ENCODE data around the gene GPATCH4.
"Not testable (repeated sequence)": the region's sequence is repeated elsewhere in the genome, so short reads cannot be mapped to it uniquely, and the experiment has no call there.

Gene GPATCH4

DNA sequence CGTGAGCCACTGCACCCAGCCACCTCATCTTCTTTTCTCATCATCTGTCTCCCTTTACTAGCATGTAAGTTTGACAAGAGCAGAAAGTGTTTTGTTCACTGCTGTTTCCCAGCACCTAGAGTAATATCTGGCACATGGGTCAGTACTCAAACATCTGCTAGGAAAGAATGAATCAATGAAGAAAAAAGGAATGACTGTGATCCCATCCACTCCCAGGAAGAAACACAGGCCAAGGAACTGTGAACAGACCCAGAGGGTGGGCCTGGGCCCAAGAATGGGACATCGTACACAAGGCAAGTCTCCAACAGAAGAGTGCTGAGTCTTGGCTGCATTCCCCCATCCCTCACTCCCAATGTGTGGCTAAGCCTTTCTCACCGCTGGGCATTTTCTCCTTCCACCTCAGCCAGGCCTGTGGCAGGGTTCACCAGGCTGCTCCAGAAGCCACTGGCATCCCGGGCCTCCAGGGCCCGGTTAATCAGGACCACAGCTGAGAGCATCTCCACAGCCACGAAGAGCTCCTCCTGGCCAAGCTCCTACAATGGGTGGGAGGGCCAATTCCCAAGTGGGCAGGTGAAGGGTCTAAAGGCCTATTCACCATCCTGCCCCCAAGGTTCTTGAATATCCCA, 47.3 kb downstream of the GPATCH4 start:
- no peak overlapping the region for H3K4me3 ChIP-seq (ENCODE audit: control insufficient read depth in 1 of 7, extremely low read depth in 1 of 7, insufficient read depth in 4 of 7, low read depth in 2 of 7, low read length in 6 of 7)
- no peak for DNase-seq
- H3K4me1 ChIP-seq (ENCODE audit: control extremely low read depth in 1 of 4, control insufficient read depth in 4 of 4, insufficient read depth in 4 of 4, low read length in 3 of 4): peaks cover 0 to 19% (median 5%) of the 10 kb centered on the region in 4 experiments
- H3K27ac ChIP-seq (ENCODE audit: insufficient read depth in 1 of 2, low read depth in 1 of 2, low read length in 2 of 2, poor library complexity in 1 of 2, severe bottlenecking in 2 of 2): no peak overlapping the region
- ChIA-PET POLR2A (interaction anchor here (0.8 kb wide), 1 partner anchor 73 kb away, joined by 3 read pairs; no protein-coding TSS in a partner anchor), CTCF (interaction anchor here (1.0 to 1.6 kb wide), 5 partner anchors 10 to 67 kb away, joined by 3 to 7 read pairs (median 4); partner anchors contain the start of gene MEF2D)
- WGBS (ENCODE audit: insufficient coverage): 100% methylated on average over 3 of the region's 6 CpGs
- peaks cover 6 to 44% (median 29%) of the 10 kb centered on the region in 4 experiments for H3K36me3 ChIP-seq (ENCODE audit: control insufficient read depth in 4 of 4, insufficient read depth in 4 of 4, low read length in 3 of 4)
- no peaks in the 10 kb centered on the region for H3K27me3 ChIP-seq (replicated peaks in 2 of 5; ENCODE audit: control insufficient read depth in 4 of 5, insufficient read depth in 5 of 5, low read length in 4 of 5)
- H3K9me3 ChIP-seq (ENCODE audit: control extremely low read depth in 1 of 5, control insufficient read depth in 4 of 5, insufficient read depth in 2 of 5, low read depth in 1 of 5, low read length in 4 of 5): no peaks in the 10 kb centered on the region

DNA sequence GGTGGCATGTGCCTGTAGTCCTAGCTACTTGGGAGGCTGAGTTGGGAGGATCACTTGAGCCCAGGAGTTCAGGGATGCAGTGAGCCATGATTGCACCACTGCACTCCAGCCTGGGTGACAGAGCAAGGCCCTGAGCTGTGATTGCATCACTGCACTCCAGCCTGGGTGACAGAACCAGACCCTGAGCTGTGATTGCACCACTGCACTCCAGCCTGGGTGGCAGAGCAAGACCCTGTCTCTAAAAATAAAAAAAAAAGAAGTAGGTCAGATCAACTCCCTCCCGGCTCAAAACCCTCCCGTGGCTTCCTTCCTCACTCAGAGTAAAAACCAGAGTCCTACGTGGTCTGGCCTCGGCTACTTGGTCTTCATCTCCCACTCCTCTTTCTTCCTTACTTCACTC, 48.3 kb downstream of the GPATCH4 start:
- WGBS (ENCODE audit: insufficient coverage): 0% methylated on average over 4 of the region's 4 CpGs

DNA sequence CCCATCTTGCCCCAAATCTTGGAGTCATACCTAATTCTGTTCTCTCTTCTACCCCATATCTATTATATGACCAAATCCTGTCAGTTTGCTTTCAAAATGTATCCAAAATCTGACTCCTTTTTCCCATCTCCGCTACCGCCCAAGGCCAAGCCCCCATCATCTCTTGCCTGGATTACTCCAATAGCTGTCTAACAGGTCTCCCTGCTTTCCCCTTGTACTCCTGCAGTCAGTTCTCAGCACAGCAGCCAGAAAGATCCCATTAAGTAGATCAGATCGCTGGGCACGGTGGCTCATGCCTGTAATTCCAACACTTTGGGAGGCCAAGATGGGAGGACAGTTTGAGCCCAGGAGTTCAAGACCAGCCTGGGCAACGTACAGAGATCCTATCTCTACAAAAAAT, 48.8 kb downstream of the GPATCH4 start:
- WGBS (ENCODE audit: insufficient coverage): 76% methylated on average over 5 of the region's 5 CpGs
- Histone ChIP-seq H3K4me3 (ENCODE audit: control insufficient read depth in 1 of 7, extremely low read depth in 1 of 7, insufficient read depth in 4 of 7, low read depth in 2 of 7, low read length in 6 of 7) (no peak overlapping the region), H3K27ac (ENCODE audit: insufficient read depth in 1 of 2, low read depth in 1 of 2, low read length in 2 of 2, poor library complexity in 1 of 2, severe bottlenecking in 2 of 2) (no peak overlapping the region), H3K9me3 (ENCODE audit: control extremely low read depth in 1 of 5, control insufficient read depth in 4 of 5, insufficient read depth in 2 of 5, low read depth in 1 of 5, low read length in 4 of 5) (no peaks in the 10 kb centered on the region), H3K36me3 (ENCODE audit: control insufficient read depth in 4 of 4, insufficient read depth in 4 of 4, low read length in 3 of 4) (peaks cover 10 to 57% (median 38%) of the 10 kb centered on the region in 4 experiments), H3K27me3 (replicated peaks in 2 of 5; ENCODE audit: control insufficient read depth in 4 of 5, insufficient read depth in 5 of 5, low read length in 4 of 5) (no peaks in the 10 kb centered on the region), H3K4me1 (ENCODE audit: control extremely low read depth in 1 of 4, control insufficient read depth in 4 of 4, insufficient read depth in 4 of 4, low read length in 3 of 4) (peaks cover 0 to 19% (median 5%) of the 10 kb centered on the region in 4 experiments)
- ChIA-PET CTCF (interaction anchor here (1.3 to 1.6 kb wide), 3 partner anchors 28 to 67 kb away, joined by 4 to 5 read pairs (median 5); partner anchors contain the start of gene MEF2D), POLR2A (no interaction called here)
- DNase-seq: no peak

More for the DNA sequence above, 48.3 kb downstream of the GPATCH4 start:
- H3K27me3 ChIP-seq (replicated peaks in 2 of 5; ENCODE audit: control insufficient read depth in 4 of 5, insufficient read depth in 5 of 5, low read length in 4 of 5); H3K4me3 ChIP-seq (ENCODE audit: control insufficient read depth in 1 of 7, extremely low read depth in 1 of 7, insufficient read depth in 4 of 7, low read depth in 2 of 7, low read length in 6 of 7); H3K9me3 ChIP-seq (ENCODE audit: control extremely low read depth in 1 of 5, control insufficient read depth in 4 of 5, insufficient read depth in 2 of 5, low read depth in 1 of 5, low read length in 4 of 5); H3K27ac ChIP-seq (ENCODE audit: insufficient read depth in 1 of 2, low read depth in 1 of 2, low read length in 2 of 2, poor library complexity in 1 of 2, severe bottlenecking in 2 of 2); POLR2A ChIA-PET: not testable (repeated sequence)
- peak; percentile 1 to 42 (median 36) for DNase-seq
- peaks cover 9 to 53% (median 34%) of the 10 kb centered on the region in 4 experiments for H3K36me3 ChIP-seq (ENCODE audit: control insufficient read depth in 4 of 4, insufficient read depth in 4 of 4, low read length in 3 of 4)
- H3K4me1 ChIP-seq (ENCODE audit: control extremely low read depth in 1 of 4, control insufficient read depth in 4 of 4, insufficient read depth in 4 of 4, low read length in 3 of 4): peaks cover 0 to 19% (median 5%) of the 10 kb centered on the region in 4 experiments
- CTCF ChIA-PET: interaction anchor here (1.6 kb wide), 1 partner anchor 67 kb away, joined by 5 read pairs; no protein-coding TSS in a partner anchor

DNA sequence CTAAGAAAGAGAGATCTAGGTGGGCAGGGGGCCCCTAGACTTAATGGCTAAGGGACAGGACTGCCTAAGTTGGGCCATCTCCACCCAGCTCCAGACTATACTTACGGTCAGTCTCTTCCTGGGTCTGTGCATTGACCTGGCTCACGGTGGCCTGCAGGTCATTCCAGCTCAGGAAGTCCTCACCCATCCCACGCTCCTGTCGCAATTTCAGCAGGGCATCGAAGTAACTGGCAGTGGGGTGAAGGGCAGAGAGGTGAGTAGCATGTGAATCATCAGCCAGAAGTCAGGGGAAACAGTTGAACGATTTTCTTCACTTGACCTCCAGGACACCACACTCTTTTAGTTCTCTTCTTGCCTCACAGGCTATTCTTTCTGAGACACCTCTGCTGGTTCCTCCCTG, 49.4 kb downstream of the GPATCH4 start:
- Histone ChIP-seq H3K4me3 (ENCODE audit: control insufficient read depth in 1 of 7, extremely low read depth in 1 of 7, insufficient read depth in 4 of 7, low read depth in 2 of 7, low read length in 6 of 7) (no peak overlapping the region), H3K36me3 (ENCODE audit: control insufficient read depth in 4 of 4, insufficient read depth in 4 of 4, low read length in 3 of 4) (peaks cover 11 to 61% (median 41%) of the 10 kb centered on the region in 4 experiments), H3K27me3 (replicated peaks in 2 of 5; ENCODE audit: control insufficient read depth in 4 of 5, insufficient read depth in 5 of 5, low read length in 4 of 5) (no peaks in the 10 kb centered on the region), H3K27ac (ENCODE audit: insufficient read depth in 1 of 2, low read depth in 1 of 2, low read length in 2 of 2, poor library complexity in 1 of 2, severe bottlenecking in 2 of 2) (no peak overlapping the region), H3K4me1 (ENCODE audit: control extremely low read depth in 1 of 4, control insufficient read depth in 4 of 4, insufficient read depth in 4 of 4, low read length in 3 of 4) (peaks cover 0 to 19% (median 5%) of the 10 kb centered on the region in 4 experiments), H3K9me3 (ENCODE audit: control extremely low read depth in 1 of 5, control insufficient read depth in 4 of 5, insufficient read depth in 2 of 5, low read depth in 1 of 5, low read length in 4 of 5) (no peaks in the 10 kb centered on the region)
- WGBS (ENCODE audit: insufficient coverage): 96% methylated on average over 4 of the region's 6 CpGs
- ChIA-PET CTCF (interaction anchor here (0.8 to 2.4 kb wide), 6 partner anchors 11 to 71 kb away, joined by 3 to 8 read pairs (median 5); partner anchors contain the start of gene MEF2D), POLR2A (no interaction called here)
- no peak for DNase-seq

DNA sequence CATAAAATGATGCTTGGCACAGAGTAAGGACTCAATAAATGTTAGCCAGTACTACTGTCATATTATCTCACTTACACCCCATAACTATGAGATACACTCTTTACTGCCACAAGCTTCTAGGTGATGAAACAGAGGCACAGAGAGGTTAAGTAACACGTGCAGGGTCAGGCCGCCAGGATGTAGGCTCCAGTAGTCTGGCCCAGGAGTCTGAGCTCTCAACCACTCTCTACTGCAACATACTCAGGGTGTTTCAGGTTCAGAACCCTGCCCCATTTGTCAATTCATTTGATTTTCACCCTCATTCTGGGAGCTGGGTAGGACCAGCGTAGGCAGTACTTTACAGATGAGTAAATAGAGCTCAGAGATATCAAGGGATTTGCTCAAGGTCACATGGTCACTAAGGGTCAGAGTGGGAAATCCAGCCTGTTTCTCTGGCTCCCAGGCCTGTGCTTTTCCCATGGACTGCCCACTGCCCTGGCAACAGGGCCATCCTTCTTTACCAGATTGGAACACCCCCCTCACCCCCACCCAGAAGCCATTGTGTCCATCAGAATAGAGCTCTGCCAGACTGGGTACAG, 50.1 kb downstream of the GPATCH4 start:
- ChIA-PET CTCF (interaction anchor here (0.8 to 2.8 kb wide), 7 partner anchors 8 to 81 kb away, joined by 3 to 9 read pairs (median 5); partner anchors contain the start of gene MEF2D), POLR2A (no interaction called here)
- DNase-seq: no peak
- peaks cover 0 to 19% (median 5%) of the 10 kb centered on the region in 4 experiments for H3K4me1 ChIP-seq (ENCODE audit: control extremely low read depth in 1 of 4, control insufficient read depth in 4 of 4, insufficient read depth in 4 of 4, low read length in 3 of 4)
- H3K27ac ChIP-seq (ENCODE audit: insufficient read depth in 1 of 2, low read depth in 1 of 2, low read length in 2 of 2, poor library complexity in 1 of 2, severe bottlenecking in 2 of 2): no peak overlapping the region
- H3K4me3 ChIP-seq (ENCODE audit: control insufficient read depth in 1 of 7, extremely low read depth in 1 of 7, insufficient read depth in 4 of 7, low read depth in 2 of 7, low read length in 6 of 7): no peak overlapping the region
- 86% methylated on average over 3 of the region's 3 CpGs for whole genome bisulfite sequencing (ENCODE audit: insufficient coverage)
- H3K9me3 ChIP-seq (ENCODE audit: control extremely low read depth in 1 of 5, control insufficient read depth in 4 of 5, insufficient read depth in 2 of 5, low read depth in 1 of 5, low read length in 4 of 5): no peaks in the 10 kb centered on the region
- H3K27me3 ChIP-seq (replicated peaks in 2 of 5; ENCODE audit: control insufficient read depth in 4 of 5, insufficient read depth in 5 of 5, low read length in 4 of 5): no peaks in the 10 kb centered on the region
- H3K36me3 ChIP-seq (ENCODE audit: control insufficient read depth in 4 of 4, insufficient read depth in 4 of 4, low read length in 3 of 4): peaks cover 14 to 63% (median 41%) of the 10 kb centered on the region in 4 experiments

DNA sequence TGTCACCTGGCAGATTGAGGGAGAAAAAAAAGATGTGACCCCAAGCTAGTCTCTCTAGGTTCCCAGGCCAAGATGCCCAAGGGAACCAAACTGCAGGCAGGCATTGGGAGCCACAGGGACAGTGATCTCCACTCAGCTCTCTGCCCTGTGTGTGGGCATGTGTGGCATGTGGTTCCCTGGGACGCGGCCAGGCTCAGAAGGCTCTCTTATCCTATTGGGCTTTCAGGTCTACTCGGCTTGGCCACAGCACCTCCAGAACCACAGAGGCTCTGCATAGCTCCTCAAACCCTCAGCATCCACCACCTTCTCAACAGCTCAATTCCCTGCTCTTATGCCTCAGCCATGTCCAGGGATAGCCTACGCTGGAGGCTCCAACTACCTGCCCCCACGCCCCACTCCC, 50.9 kb downstream of the GPATCH4 start:
- 100% methylated on average over 5 of the region's 5 CpGs for WGBS (ENCODE audit: insufficient coverage)
- peaks cover 14 to 63% (median 35%) of the 10 kb centered on the region in 4 experiments for H3K36me3 ChIP-seq (ENCODE audit: control insufficient read depth in 4 of 4, insufficient read depth in 4 of 4, low read length in 3 of 4)
- no peak overlapping the region for H3K4me3 ChIP-seq (ENCODE audit: control insufficient read depth in 1 of 7, extremely low read depth in 1 of 7, insufficient read depth in 4 of 7, low read depth in 2 of 7, low read length in 6 of 7)
- ChIA-PET POLR2A (no interaction called here), CTCF (interaction anchor here (1.0 to 3.7 kb wide), 9 partner anchors 9 to 165 kb away, joined by 3 to 17 read pairs (median 5); partner anchors contain the start of gene MEF2D)
- DNase-seq: no peak
- no peaks in the 10 kb centered on the region for H3K27me3 ChIP-seq (replicated peaks in 2 of 5; ENCODE audit: control insufficient read depth in 4 of 5, insufficient read depth in 5 of 5, low read length in 4 of 5)
- peaks cover 0 to 19% (median 5%) of the 10 kb centered on the region in 4 experiments for H3K4me1 ChIP-seq (ENCODE audit: control extremely low read depth in 1 of 4, control insufficient read depth in 4 of 4, insufficient read depth in 4 of 4, low read length in 3 of 4)
- H3K9me3 ChIP-seq (ENCODE audit: control extremely low read depth in 1 of 5, control insufficient read depth in 4 of 5, insufficient read depth in 2 of 5, low read depth in 1 of 5, low read length in 4 of 5): no peaks in the 10 kb centered on the region
- H3K27ac ChIP-seq (ENCODE audit: insufficient read depth in 1 of 2, low read depth in 1 of 2, low read length in 2 of 2, poor library complexity in 1 of 2, severe bottlenecking in 2 of 2): no peak overlapping the region

DNA sequence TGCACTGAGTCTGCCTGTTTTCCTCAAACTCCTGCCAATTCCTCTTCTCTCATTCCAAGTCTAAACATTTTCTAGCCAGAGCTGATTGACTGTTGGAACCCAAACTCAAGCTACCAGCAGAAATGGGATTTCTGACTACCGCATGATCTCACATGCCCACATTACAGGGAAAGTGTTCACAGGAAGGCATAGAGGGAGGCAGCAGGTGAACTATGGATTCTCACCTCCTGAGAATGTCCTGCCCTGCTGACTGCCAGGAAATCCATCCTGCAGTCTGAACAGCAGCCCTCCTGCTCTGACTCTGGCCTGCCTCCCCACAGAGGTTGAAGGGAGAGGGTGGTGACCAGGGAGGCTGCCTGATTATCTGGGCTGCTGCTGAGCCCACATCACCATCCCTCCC, 51.4 kb downstream of the GPATCH4 start:
- Histone ChIP-seq H3K27me3 (replicated peaks in 2 of 5; ENCODE audit: control insufficient read depth in 4 of 5, insufficient read depth in 5 of 5, low read length in 4 of 5) (no peaks in the 10 kb centered on the region), H3K4me3 (ENCODE audit: control insufficient read depth in 1 of 7, extremely low read depth in 1 of 7, insufficient read depth in 4 of 7, low read depth in 2 of 7, low read length in 6 of 7) (no peak overlapping the region), H3K36me3 (ENCODE audit: control insufficient read depth in 4 of 4, insufficient read depth in 4 of 4, low read length in 3 of 4) (peaks cover 14 to 63% (median 32%) of the 10 kb centered on the region in 4 experiments), H3K27ac (ENCODE audit: insufficient read depth in 1 of 2, low read depth in 1 of 2, low read length in 2 of 2, poor library complexity in 1 of 2, severe bottlenecking in 2 of 2) (no peak overlapping the region), H3K9me3 (ENCODE audit: control extremely low read depth in 1 of 5, control insufficient read depth in 4 of 5, insufficient read depth in 2 of 5, low read depth in 1 of 5, low read length in 4 of 5) (no peaks in the 10 kb centered on the region), H3K4me1 (ENCODE audit: control extremely low read depth in 1 of 4, control insufficient read depth in 4 of 4, insufficient read depth in 4 of 4, low read length in 3 of 4) (peaks cover 0 to 19% (median 5%) of the 10 kb centered on the region in 4 experiments)
- ChIA-PET POLR2A (no interaction called here), CTCF (interaction anchor here (0.9 to 3.7 kb wide), 12 partner anchors 10 to 164 kb away, joined by 3 to 17 read pairs (median 4); partner anchors contain the start of gene MEF2D)
- no peak for DNase-seq
- WGBS (ENCODE audit: insufficient coverage): 100% methylated on average over 1 of the region's 1 CpG

Data from common myeloid progenitor, CD34-positive (primary cell).